HepG2 (cell line): Measurements from ENCODE around the gene YAP1. TPM values are rescaled to one million over a fixed set of nuclear protein-coding genes. Genes with fewer than 3 reads are reported as not detected.

Experiments used
- AGO2 ChIP-seq: fragments of 200-400 bp; formaldehyde crosslinking; optimal IDR thresholded peaks from 2 replicates; pipeline ENCODE3; 2017; ENCODE audit warnings: mild to moderate bottlenecking, low read depth, low read length, moderate library complexity
- FOSL2 ChIP-seq: sonication (generic); formaldehyde crosslinking; IDR thresholded peaks from 2 replicates; pipeline ENCODE4 v1.4.0; 2020; ENCODE audit warnings: missing genetic modification reagents
- FUBP1 ChIP-seq: sonication (generic); formaldehyde crosslinking; IDR thresholded peaks from 2 replicates; pipeline ENCODE4 v1.5.1; 2020; ENCODE audit warnings: missing genetic modification reagents, mild to moderate bottlenecking, borderline replicate concordance
- GLI4 ChIP-seq: sonication (generic); formaldehyde crosslinking; IDR thresholded peaks from 2 replicates; pipeline ENCODE4 v1.5.1; 2020; ENCODE audit warnings: missing genetic modification reagents, mild to moderate bottlenecking, moderate library complexity, borderline replicate concordance
- IKZF1 ChIP-seq: fragments of 450-650 bp; IDR thresholded peaks from 2 replicates; pipeline ENCODE4 v1.7.1; 2016
- MIXL1 ChIP-seq: IDR thresholded peaks from 2 replicates; pipeline ENCODE4 v1.6.1; 2016
- NFAT5 ChIP-seq: sonication (generic); formaldehyde crosslinking; IDR thresholded peaks from 2 replicates; pipeline ENCODE4 v1.4.0; 2020; ENCODE audit warnings: missing genetic modification reagents
- SRSF9 ChIP-seq: fragments of 200-400 bp; formaldehyde crosslinking; IDR thresholded peaks from 2 replicates; pipeline ENCODE4 v1.6.1; 2018; ENCODE audit warnings: borderline replicate concordance, mild to moderate bottlenecking, low read depth, low read length; ENCODE audit not compliant: insufficient read depth, poor library complexity, severe bottlenecking
- TERF1 ChIP-seq: sonication (generic); formaldehyde crosslinking; IDR thresholded peaks from 2 replicates; pipeline ENCODE4 v1.8.0; 2022; ENCODE audit warnings: mild to moderate bottlenecking, missing genetic modification reagents, moderate library complexity
- ZBTB3 ChIP-seq: sonication (generic); formaldehyde crosslinking; IDR thresholded peaks from 2 replicates; pipeline ENCODE4 v1.4.0; 2020; ENCODE audit warnings: low read depth, mild to moderate bottlenecking, moderate library complexity, missing genetic modification reagents, borderline replicate concordance
- ZBTB37 ChIP-seq: sonication (generic); formaldehyde crosslinking; IDR thresholded peaks from 2 replicates; pipeline ENCODE4 v1.4.0; 2020; ENCODE audit warnings: mild to moderate bottlenecking, missing genetic modification reagents
- ZNF124 ChIP-seq: sonication (generic); formaldehyde crosslinking; IDR thresholded peaks from 2 replicates; pipeline ENCODE4 v1.4.0; 2020; ENCODE audit warnings: missing genetic modification reagents
- ZNF446 ChIP-seq: sonication (generic); formaldehyde crosslinking; IDR thresholded peaks from 2 replicates; pipeline ENCODE4 v1.5.0; 2020; ENCODE audit warnings: mild to moderate bottlenecking, missing genetic modification reagents
- ZNF605 ChIP-seq: sonication (generic); formaldehyde crosslinking; IDR thresholded peaks from 2 replicates; pipeline ENCODE4 v1.8.0; 2022; ENCODE audit warnings: mild to moderate bottlenecking, missing genetic modification reagents
- ZNF619 ChIP-seq: sonication (generic); formaldehyde crosslinking; IDR thresholded peaks from 2 replicates; pipeline ENCODE4 v1.4.0; 2020; ENCODE audit warnings: mild to moderate bottlenecking, missing genetic modification reagents
- ZUFSP ChIP-seq: sonication (generic); formaldehyde crosslinking; IDR thresholded peaks from 2 replicates; pipeline ENCODE4 v1.9.0; 2021; ENCODE audit warnings: missing genetic modification reagents, mild to moderate bottlenecking, borderline replicate concordance
- polyA plus RNA-seq, 8 experiments: library from polyadenylated mRNA; depleted of rRNA in 3 of 8; stranded (reverse) in 7 of 8; unstranded in 1 of 8; fragments of >200 nt; fragmentation: Illumina TruSeq in 4 of 8; extraction: Trizol in 4 of 8; gene quantifications; 2 replicates each; pipeline versions ENCODE4 v1.2.1 to v1.2.3, GENCODE V29; 2011 to 2016; ENCODE audit warnings: low read depth in 4 of 8, missing spikeins in 1 of 8, mixed read lengths in 1 of 8; ENCODE audit not compliant: insufficient read depth in 1 of 8
- total RNA-seq, 5 experiments: library from RNA; depleted of rRNA; stranded (reverse); fragments of >200 nt; fragmentation: Illumina TruSeq; extraction: Trizol; gene quantifications; 2 replicates each; pipeline ENCODE4 v1.2.3, GENCODE V29; 2016; ENCODE audit warnings: low read depth in 1 of 5

The YAP1 gene
- total and polyA plus RNA-seq, 2 of the 13 experiments (the other 11 are each of a cell fraction or from before 2014, with no cell fraction given) = 59.5 to 91.0 TPM

GRCh38 chr11:102177974-102178631, 67.9 kb downstream of the YAP1 start (continued):
- TF ChIP-seq TERF1 (CRISPR knock-in tag) (no peak), AGO2 (no peak), GLI4 (no peak), NFAT5 (CRISPR knock-in tag) (no peak), MIXL1 (CRISPR knock-in tag) (peak; percentile 46; the same call in 1 of the 2 replicates), IKZF1 (no peak), FUBP1 (CRISPR knock-in tag) (no peak), SRSF9 (no peak), ZUFSP (CRISPR knock-in tag) (no peak), ZNF124 (CRISPR knock-in tag) (no peak), ZNF605 (no peak), ZNF619 (no peak), ZNF446 (CRISPR knock-in tag) (no peak), FOSL2 (peak; percentile 94), ZBTB37 (CRISPR knock-in tag) (no peak), ZBTB3 (CRISPR knock-in tag) (no peak)
